Activated B cell treated with CpG ODN at 0.5 μM for 24 hours (primary cell): ENCODE data around the gene TP73. TPM values are rescaled to one million over a fixed set of nuclear protein-coding genes. Genes with fewer than 3 reads are reported as not detected.

Experiments used
- ATAC-seq: fragments of 200-7000 bp; cut with Tn5 transposase; one replicate; pipeline ENCODE4 v1.10.0; 2021; ENCODE audit warnings: low read depth, mild to moderate bottlenecking, moderate library complexity
- CTCF ChIA-PET: fragments of 350-600 bp; sonication (Branson Sonifier 250); formaldehyde crosslinking; loops from one replicate; lab custom pipeline; 2021; ENCODE audit warnings: antibody characterized with exemption; lab: Charles Lee
- POLR2A ChIA-PET: fragments of 350-600 bp; sonication (Branson Sonifier 250); formaldehyde crosslinking; loops from one replicate; lab custom pipeline; 2021; ENCODE audit warnings: antibody characterized with exemption; lab: Charles Lee
- DNase-seq: peaks from one replicate; pipeline ENCODE4 v3.0.0; 2022
- H3K27ac Mint-ChIP-seq: one replicate; pipeline ENCODE4 v1.8.0; 2020; ENCODE audit warnings: mixed read lengths
- H3K27me3 Mint-ChIP-seq: one replicate; pipeline ENCODE4 v1.8.0; 2021; ENCODE audit warnings: mixed read lengths
- H3K36me3 Mint-ChIP-seq: one replicate; pipeline ENCODE4 v1.8.0; 2021; ENCODE audit warnings: low read depth, mixed read lengths
- H3K4me1 Mint-ChIP-seq: one replicate; pipeline ENCODE4 v1.8.0; 2021; ENCODE audit warnings: mixed read lengths
- H3K4me3 Mint-ChIP-seq: one replicate; pipeline ENCODE4 v1.8.0; 2020; ENCODE audit warnings: mild to moderate bottlenecking, mixed read lengths
- H3K9me3 Mint-ChIP-seq: one replicate; pipeline ENCODE4 v1.8.0; 2020; ENCODE audit warnings: mixed read lengths
- CTCF ChIP-seq: fragments of 200-600 bp; IDR thresholded peaks from one replicate; pipeline ENCODE4 v1.8.0; 2022; ENCODE audit warnings: antibody characterized with exemption, mild to moderate bottlenecking
- intact Hi-C: fragments of 100-400 bp; cut with micrococcal nuclease; formaldehyde crosslinking; loops from one replicate; pipeline ENCODE4 v1.15.1; 2024
- total RNA-seq: library from RNA; stranded (reverse); gene quantifications from 2 replicates; pipeline ENCODE4 v1.2.3, GENCODE V29; 2022

Gene TP73
- total RNA-seq, 1 donor from 2014 or later, result 2.6 TPM

DNA sequence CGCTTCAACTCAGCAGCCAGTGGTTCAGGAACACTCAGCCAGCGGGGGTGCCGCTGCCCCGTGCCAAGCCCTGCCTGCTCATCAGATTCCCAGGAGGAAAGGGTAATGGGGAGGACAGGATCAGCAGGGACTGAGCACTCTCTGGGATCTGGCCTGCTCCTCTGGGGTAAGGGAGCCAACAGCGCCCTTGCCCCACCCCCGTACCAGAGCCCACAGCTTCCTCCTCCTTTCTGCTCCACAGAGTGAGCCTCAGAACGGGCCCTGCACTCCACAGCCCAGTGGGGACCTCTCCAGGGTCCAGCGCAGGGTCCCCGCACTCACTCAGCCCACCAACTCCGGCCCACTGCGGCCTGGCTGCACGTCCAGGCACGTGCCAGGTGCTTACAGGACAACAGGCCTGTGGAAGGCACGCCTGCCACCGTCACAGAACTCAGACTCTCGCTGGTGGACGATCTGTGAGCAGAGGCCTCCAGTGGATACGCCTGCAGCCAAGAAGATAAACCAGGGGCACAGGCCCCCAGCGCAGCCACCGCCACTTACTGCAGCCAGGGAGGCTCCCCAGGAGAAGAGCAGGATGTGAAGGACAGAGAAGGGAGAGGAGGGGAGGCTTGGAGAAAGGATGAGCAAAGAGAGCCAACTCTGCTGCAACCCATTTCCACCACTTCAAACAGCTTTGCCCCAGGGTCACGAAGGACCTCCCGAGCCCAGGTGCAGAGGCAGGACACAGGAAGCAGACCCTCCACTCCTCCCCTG lies 43.1 kb upstream of the TP73 start:
- no peak overlapping the region for H3K27ac Mint-ChIP-seq
- ATAC-seq (no peak), DNase-seq (no peak)
- ChIA-PET CTCF (no interaction called here), POLR2A (no interaction called here)
- H3K9me3 Mint-ChIP-seq, result no peaks in the 10 kb centered on the region
- intact Hi-C loops, result no loop called here
- no peak overlapping the region for H3K4me3 Mint-ChIP-seq
- H3K27me3 Mint-ChIP-seq, result peaks cover 32% of the 10 kb centered on the region
- TF ChIP-seq CTCF, result no peak
- H3K4me1 Mint-ChIP-seq, result peaks cover 10% of the 10 kb centered on the region
- no peaks in the 10 kb centered on the region for H3K36me3 Mint-ChIP-seq

GRCh38 chr1:3609769-3610526 lies 42.4 kb upstream of the TP73 start:
- ChIA-PET CTCF (interaction anchor here (0.6 kb wide), 1 partner anchor 118 kb away, joined by 3 read pairs; no protein-coding TSS in a partner anchor), POLR2A (no interaction called here)
- Mint-ChIP-seq H3K36me3 (no peaks in the 10 kb centered on the region), H3K4me1 (peaks cover 10% of the 10 kb centered on the region), H3K27ac (no peak overlapping the region), H3K9me3 (no peaks in the 10 kb centered on the region), H3K4me3 (no peak overlapping the region), H3K27me3 (peaks cover 32% of the 10 kb centered on the region)
- TF ChIP-seq CTCF, result no peak
- ATAC-seq (no peak), DNase-seq (no peak)
- intact Hi-C loops, result no loop called here

DNA sequence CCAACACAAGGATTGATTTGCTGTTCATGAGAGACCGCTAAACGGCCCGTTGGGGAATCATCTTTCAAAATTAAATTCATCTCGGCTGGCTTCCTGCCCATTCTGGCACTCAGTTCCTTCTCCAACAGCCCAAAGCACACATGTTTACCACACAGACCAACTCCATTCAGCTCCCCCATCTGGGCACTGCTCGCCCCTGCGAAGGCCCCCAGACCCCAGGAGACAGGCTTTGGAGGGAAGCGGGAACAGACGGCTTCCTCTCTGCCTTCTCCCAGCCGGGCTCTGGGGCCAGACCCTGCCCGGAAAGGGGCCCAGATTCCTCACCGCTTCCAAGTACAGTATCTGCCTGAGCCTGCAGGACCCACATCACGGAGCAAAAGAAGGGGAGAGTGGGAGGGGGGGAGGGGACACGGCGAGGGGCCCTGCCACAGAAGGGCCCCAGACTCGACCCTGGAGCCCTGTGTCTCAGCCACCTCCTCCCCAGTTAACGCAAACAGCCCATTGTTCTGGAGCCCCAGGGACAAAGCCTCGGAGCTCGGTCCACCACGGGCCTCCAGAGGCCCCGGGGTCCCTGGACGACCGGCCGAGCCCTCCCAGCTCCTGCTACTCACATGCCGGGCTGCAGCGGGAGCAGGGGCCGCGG lies 41.7 kb upstream of the TP73 start:
- intact Hi-C loops, result no loop called here
- H3K9me3 Mint-ChIP-seq, result no peaks in the 10 kb centered on the region

GRCh38 chr1:3611170-3612019 lies 40.9 kb upstream of the TP73 start, which contains the start of gene MEGF6:
Gene MEGF6, minus strand, starts transcription at chr1:3611508. Its CDS starts 240 bp downstream, at chr1:3611268.
- H3K27me3 Mint-ChIP-seq, result peaks cover 32% of the 10 kb centered on the region
- H3K4me1 Mint-ChIP-seq, result peaks cover 10% of the 10 kb centered on the region
- peak; percentile 71 for ATAC-seq
- CTCF ChIA-PET, result no interaction called here
- intact Hi-C loops, result no loop called here
- H3K27ac Mint-ChIP-seq, result no peak within 1 kb of the TSS
- H3K4me3 Mint-ChIP-seq, result peak within 1 kb of the TSS; percentile 77
- no peak for DNase-seq
- no peaks in the 10 kb centered on the region for H3K9me3 Mint-ChIP-seq
- no peak for TF ChIP-seq CTCF
- POLR2A ChIA-PET, result no interaction called here
- no peaks in the 10 kb centered on the region for H3K36me3 Mint-ChIP-seq

More for the DNA sequence above, 41.7 kb upstream of the TP73 start:
- peak overlapping the region; percentile 48 for H3K4me3 Mint-ChIP-seq
- H3K4me1 Mint-ChIP-seq, result peaks cover 10% of the 10 kb centered on the region
- H3K27ac Mint-ChIP-seq, result no peak overlapping the region
- no peak for ATAC-seq
- peaks cover 32% of the 10 kb centered on the region for H3K27me3 Mint-ChIP-seq
- CTCF ChIA-PET, result interaction anchor here (0.6 kb wide), 1 partner anchor 117 kb away, joined by 3 read pairs; no protein-coding TSS in a partner anchor
- no peak for TF ChIP-seq CTCF
- no peak for DNase-seq
- H3K36me3 Mint-ChIP-seq, result no peaks in the 10 kb centered on the region
- POLR2A ChIA-PET, result no interaction called here
